ENCODE measurements around the gene OR10W1.

OR10W1 gene, protein sequence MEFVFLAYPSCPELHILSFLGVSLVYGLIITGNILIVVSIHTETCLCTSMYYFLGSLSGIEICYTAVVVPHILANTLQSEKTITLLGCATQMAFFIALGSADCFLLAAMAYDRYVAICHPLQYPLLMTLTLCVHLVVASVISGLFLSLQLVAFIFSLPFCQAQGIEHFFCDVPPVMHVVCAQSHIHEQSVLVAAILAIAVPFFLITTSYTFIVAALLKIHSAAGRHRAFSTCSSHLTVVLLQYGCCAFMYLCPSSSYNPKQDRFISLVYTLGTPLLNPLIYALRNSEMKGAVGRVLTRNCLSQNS

GRCh38 chr11:58268142-58268541 lies at the start of gene OR10W1:
TSS of gene OR10W1 (minus strand) at chr11:58268260. CDS start at chr11:58267858, 402 bp downstream.
- no peak for DNase-seq

DNA sequence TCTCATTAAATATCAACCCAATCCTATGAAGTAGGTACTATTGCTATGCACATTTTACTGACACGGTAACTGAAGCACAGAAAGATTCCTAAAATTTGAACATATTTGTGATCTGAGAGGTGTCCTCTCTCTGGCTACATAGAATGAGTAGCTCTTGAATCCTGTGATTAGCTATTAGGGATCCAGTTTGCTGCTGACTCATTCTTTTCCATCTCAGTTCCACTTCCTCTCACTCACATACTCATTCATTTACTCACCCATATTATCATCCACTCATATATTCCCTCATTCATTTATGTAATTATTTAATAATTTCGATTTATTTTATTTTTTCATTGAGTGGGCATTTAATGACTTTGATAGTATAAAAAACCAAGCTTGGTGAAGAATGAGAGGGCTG lies 48.1 kb upstream of the OR10W1 start:
- DNase-seq, result no peak

DNA sequence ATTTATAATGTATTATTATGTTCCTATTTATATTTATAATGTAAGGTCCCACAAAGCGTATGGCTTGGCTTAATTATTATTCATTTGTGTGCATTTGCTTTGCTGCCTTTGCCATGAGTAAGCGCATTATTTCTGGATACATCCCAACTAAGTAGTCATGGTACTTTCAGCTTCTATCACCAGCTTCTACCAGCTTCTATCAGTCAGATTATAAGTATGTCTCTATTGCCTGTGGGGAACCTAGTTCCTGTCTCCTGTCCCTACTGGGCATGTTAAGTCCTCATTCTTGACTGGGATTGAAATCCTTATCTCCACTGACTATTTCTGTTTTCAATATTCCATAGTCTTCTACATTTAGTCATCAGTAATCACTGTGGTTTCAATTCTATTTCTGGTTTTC lies 33.5 kb upstream of the OR10W1 start:
- DNase-seq, result no peak

DNA sequence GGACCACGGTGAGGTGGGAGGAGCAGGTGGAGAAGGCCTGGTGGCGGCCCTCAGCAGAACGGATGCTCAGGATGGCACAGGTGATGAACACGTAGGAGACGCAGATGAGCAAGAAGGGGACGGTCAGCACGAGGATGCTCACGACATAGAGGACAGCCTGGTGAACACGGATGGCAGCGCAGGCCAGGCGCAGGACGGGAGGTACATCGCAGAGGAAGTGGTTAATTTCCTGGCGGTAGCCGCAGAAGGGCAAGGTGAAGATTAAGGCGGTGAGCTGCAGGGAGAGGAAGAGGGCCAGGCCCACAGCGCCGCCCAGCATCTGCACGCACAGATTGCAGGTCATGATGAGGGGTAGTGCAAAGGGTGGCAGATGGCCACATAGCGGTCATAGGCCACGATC lies 24.0 kb upstream of the OR10W1 start:
- no peak for DNase-seq

- no peak for DNase-seq
Observed at GRCh38 chr11:58289266-58289665, 21.2 kb upstream of the OR10W1 start.

DNA sequence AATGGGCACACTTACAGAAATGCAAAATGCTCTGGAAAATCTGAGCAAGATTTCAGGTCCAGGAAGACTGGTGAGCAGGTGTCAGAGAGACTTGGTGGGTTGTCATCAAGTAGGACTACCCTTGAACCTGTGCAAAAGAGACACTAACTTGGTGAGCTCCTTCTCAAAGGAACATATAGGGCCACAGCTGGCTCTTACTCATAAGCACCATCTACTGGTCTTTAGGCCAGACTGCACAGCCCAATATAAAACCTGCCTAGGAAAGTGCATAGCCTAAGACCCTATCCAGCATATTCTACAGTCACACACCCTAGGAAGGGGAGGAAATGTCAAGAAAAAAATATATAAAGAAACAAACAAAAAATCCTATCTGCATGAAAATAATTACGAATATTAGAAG lies 18.2 kb upstream of the OR10W1 start:
- no peak for DNase-seq

DNA sequence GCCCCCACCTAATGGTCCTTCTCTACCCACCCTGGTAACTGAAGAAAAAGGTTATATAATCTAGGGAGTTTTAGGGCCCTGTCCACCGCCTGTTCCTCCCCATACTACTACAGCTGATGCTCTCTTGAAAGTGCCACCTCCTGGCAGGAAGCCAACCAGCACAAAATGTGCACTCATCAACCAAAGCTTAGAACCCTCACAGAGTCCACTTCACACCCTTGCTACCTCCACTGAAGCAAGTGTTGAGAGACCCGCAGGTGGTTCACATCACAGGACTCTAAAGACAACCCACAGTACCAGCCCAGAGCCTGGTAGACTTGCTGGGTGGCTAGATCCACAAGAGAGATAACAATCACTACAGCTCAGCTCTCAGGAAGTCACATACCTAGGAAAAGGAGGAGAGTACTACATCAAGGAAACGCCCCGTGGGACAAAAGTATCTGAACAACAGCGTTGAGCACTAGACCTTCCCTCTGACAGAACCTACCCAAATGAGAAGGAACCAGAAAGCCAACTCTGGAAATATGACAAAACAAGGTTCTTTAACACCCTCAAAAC lies 17.5 kb upstream of the OR10W1 start:
- DNase-seq, result no peak

DNA sequence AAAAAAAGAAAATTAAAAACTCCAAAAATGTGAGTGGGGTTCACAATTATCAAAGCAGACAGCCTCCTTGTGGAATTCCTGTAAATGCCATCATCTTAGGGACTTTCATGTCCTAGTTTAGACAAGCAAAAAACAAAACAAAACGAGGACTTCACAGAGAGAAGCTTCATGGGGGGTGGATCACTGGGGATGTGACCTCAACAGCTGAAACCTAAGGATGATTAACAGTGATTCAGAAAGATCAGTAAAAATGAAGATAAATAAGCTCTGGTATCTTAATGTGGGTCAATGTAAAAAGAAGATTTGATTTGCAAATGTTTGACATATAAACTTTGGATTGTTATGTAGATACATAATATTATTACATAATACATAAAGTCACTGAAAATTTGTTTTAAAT lies 8.1 kb upstream of the OR10W1 start:
- no peak for DNase-seq

GRCh38 chr11:58275002-58275401 lies 6.9 kb upstream of the OR10W1 start:
- no peak for DNase-seq

DNA sequence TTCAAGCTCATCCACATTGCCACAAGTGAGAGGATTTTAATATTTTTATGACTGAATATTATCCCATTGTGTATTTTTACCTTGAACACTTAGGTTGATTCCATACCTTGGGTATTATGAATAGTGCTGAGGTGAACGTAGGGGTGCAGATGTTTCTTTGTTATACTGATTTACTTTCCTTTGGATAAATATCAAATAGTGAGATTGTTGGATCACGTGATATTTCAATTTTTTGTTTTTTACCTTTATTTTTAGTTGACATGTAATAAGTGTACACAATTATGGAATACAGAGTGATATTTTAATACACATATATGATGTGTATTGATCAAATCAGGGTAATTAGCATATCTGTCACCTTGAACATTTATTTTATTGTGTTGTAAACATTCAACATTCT lies 8.1 kb downstream of the OR10W1 start:
- no peak for DNase-seq

DNA sequence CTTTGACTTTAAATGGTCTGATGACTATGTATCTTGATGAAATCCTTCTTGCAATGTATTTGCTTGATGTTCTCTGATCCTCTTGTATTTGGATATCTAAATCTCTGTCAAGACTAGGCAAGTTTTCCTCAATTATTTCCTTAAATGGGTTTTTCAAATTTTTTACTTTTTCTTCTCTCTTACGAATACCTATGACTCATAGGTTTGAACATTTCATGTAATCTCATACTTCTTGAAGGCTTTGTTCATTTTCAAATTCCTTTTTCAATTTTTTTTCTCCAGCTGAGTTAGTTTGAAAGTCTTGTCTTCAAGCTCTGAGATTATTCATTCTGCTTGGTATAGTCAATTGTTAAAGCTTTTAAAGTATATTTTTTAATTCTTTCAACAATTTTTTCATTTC lies 13.1 kb downstream of the OR10W1 start:
- DNase-seq, result no peak

DNA sequence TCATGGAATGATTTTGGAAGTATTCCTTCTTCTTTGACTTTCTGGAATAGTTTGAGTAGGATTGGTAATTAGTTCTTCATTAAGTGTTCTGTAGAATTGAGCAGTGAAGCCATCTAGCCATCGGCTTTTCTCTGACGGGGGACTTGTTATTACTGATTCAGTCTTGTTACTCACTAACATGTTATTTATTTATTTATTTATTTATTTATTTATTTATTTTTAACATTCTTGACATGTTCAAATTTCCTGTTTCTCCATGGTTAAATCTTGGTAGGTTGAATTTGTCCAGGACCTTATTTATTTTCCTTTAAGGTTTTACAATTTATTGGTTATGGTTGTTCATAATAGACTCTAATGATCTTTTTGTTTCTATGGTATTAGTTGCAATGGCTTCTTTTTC lies 24.1 kb downstream of the OR10W1 start:
- no peak for DNase-seq

- no peak for DNase-seq
Observed at GRCh38 chr11:58227956-58228615, 40.0 kb downstream of the OR10W1 start.

DNA sequence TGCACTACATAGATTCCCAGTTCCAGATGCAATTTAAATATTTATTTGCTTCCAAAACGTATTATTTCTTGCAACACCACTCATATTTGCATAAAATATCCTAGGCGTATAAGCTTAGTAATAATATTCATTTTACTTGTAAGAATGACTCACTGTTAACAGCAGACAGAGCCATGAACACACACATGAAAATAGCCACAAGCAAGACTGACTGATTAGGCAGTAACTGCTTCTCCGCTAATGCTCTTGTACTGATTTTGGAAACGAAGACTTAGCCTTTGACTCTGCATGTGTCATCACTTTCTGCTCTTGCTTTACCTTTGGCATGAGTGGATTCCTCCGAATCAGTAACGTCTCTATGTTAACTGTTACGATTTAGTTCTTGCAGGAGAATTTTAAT lies 45.3 kb downstream of the OR10W1 start:
- DNase-seq, result no peak

Data from CD4-positive, alpha-beta T cell treated with Interferon gamma for 1 hour (primary cell).